SK-N-SH (cell line): ENCODE data around the gene ALDH6A1.
"Not testable (repeated sequence)": the region's sequence is repeated elsewhere in the genome, so short reads cannot be mapped to it uniquely, and the experiment has no call there.

Experiments used
- CTCF ChIP-seq: fragments of 200-600 bp; sonication (generic); IDR thresholded peaks from 2 replicates; pipeline ENCODE4 v1.6.1; 2017; ENCODE audit warnings: antibody characterized with exemption, mild to moderate bottlenecking, moderate library complexity
- JUND ChIP-seq: IDR thresholded peaks from 2 replicates; pipeline ENCODE4 v1.4.0; 2012
- MAX ChIP-seq: IDR thresholded peaks from 2 replicates; pipeline ENCODE4 v1.4.0; 2012; ENCODE audit warnings: low read depth
- RFX5 ChIP-seq: IDR thresholded peaks from 2 replicates; pipeline ENCODE4 v1.6.1; 2012; ENCODE audit warnings: mild to moderate bottlenecking, improper control_type of control experiment, low read length
- USF1 ChIP-seq: IDR thresholded peaks from 2 replicates; pipeline ENCODE4 v1.4.0; 2012; ENCODE audit warnings: low read depth, borderline replicate concordance

GRCh38 chr14:74125487-74125886 is 41.2 kb upstream of the ALDH6A1 start:
- not testable (repeated sequence) for TF ChIP-seq CTCF, MAX, JUND, USF1, RFX5
